CD8-positive, alpha-beta memory T cell (primary cell): ENCODE results near the gene MLH1. TPM values are rescaled to one million over a fixed set of nuclear protein-coding genes. Genes with fewer than 3 reads are reported as not detected.
"Not testable (repeated sequence)": the region's sequence is repeated elsewhere in the genome, so short reads cannot be mapped to it uniquely, and the experiment has no call there.

Source experiments
- CTCF ChIA-PET: fragments of 350-600 bp; sonication (Branson Sonifier 250); formaldehyde crosslinking; loops from one replicate; lab custom pipeline; 2021; ENCODE audit warnings: antibody characterized with exemption; lab: Charles Lee
- POLR2A ChIA-PET: fragments of 350-600 bp; sonication (Branson Sonifier 250); formaldehyde crosslinking; loops from one replicate; lab custom pipeline; 2021; ENCODE audit warnings: antibody characterized with exemption; lab: Charles Lee
- DNase-seq, 5 donors: peaks; one replicate each; pipeline versions ENCODE4 v3.0.0 to v3.0.0-alpha.2; 2020 to 2022; ENCODE audit warnings: mixed read lengths in 1 of 5
- H3K27ac ChIP-seq: one replicate; pipeline ENCODE4 v1.7.0; 2013; ENCODE audit warnings: low read depth, mild to moderate bottlenecking, low read length, moderate library complexity
- H3K27me3 ChIP-seq: 2 replicates; pipeline ENCODE4 v1.7.0; 2013; ENCODE audit warnings: low read length, mild to moderate bottlenecking; ENCODE audit not compliant: insufficient read depth, poor library complexity, severe bottlenecking
- H3K36me3 ChIP-seq: 2 replicates; pipeline ENCODE4 v1.7.0; 2013; ENCODE audit warnings: mild to moderate bottlenecking, low read length, moderate library complexity; ENCODE audit not compliant: insufficient read depth
- H3K4me1 ChIP-seq: 2 replicates; pipeline ENCODE4 v1.7.0; 2013; ENCODE audit warnings: mild to moderate bottlenecking, low read length, moderate library complexity; ENCODE audit not compliant: insufficient read depth
- H3K4me3 ChIP-seq: 2 replicates; pipeline ENCODE4 v1.7.0; 2013; ENCODE audit warnings: mild to moderate bottlenecking, low read length
- H3K9me3 ChIP-seq: 2 replicates; pipeline ENCODE4 v1.7.0; 2013; ENCODE audit warnings: mild to moderate bottlenecking, low read length
- H3K27ac Mint-ChIP-seq, 8 donors: one replicate each; pipeline ENCODE4 v1.8.0; 2020 to 2021; ENCODE audit warnings: mixed read lengths in 8 of 8, mild to moderate bottlenecking in 6 of 8, inconsistent platforms in 3 of 8, moderate library complexity in 3 of 8
- H3K27me3 Mint-ChIP-seq, 2 donors: one replicate each; pipeline ENCODE4 v1.8.0; 2020 to 2021; ENCODE audit warnings: mixed read lengths in 2 of 2, mild to moderate bottlenecking in 1 of 2, moderate library complexity in 1 of 2
- H3K36me3 Mint-ChIP-seq, 3 donors: one replicate each; pipeline ENCODE4 v1.8.0; 2020 to 2021; ENCODE audit warnings: mixed read lengths in 3 of 3, inconsistent platforms in 1 of 3, mild to moderate bottlenecking in 1 of 3
- H3K4me1 Mint-ChIP-seq, 3 donors: one replicate each; pipeline ENCODE4 v1.8.0; 2020 to 2021; ENCODE audit warnings: mixed read lengths in 3 of 3, inconsistent platforms in 1 of 3, mild to moderate bottlenecking in 1 of 3
- H3K4me3 Mint-ChIP-seq, 7 donors: one replicate each; pipeline ENCODE4 v1.8.0; 2020 to 2021; ENCODE audit warnings: mixed read lengths in 7 of 7, mild to moderate bottlenecking in 6 of 7, moderate library complexity in 4 of 7, inconsistent platforms in 2 of 7
- H3K9me3 Mint-ChIP-seq, 5 donors: one replicate each; pipeline ENCODE4 v1.8.0; 2020 to 2022; ENCODE audit warnings: mixed read lengths in 5 of 5, mild to moderate bottlenecking in 3 of 5, moderate library complexity in 2 of 5, inconsistent platforms in 1 of 5
- polyA plus RNA-seq: library from polyadenylated mRNA; unstranded; fragments of 300-500 nt; fragmentation: Illumina TruSeq; gene quantifications from one replicate; pipeline ENCODE4 v1.2.3, GENCODE V29; 2021
- total RNA-seq, 2 experiments: library from RNA; stranded (reverse); gene quantifications; one replicate each; pipeline ENCODE4 v1.2.3, GENCODE V29; 2021

MLH1 gene
- total RNA-seq, result 10 to 100 TPM; 66.4 to 73.2 TPM
- 19.5 TPM for polyA plus RNA-seq

GRCh38 chr3:36993326-36994283, at the start of gene MLH1:
TSS of gene MLH1 (plus strand) at chr3:36993518. CDS start at chr3:36993548, 30 bp downstream.
- H3K9me3 Mint-ChIP-seq, result no peaks in the 10 kb centered on the region
- Histone ChIP-seq H3K4me3 (peak within 1 kb of the TSS; percentile 93), H3K36me3 (peaks cover 16% of the 10 kb centered on the region), H3K9me3 (no peaks in the 10 kb centered on the region), H3K4me1 (peaks cover 48% of the 10 kb centered on the region), H3K27me3 (no peaks in the 10 kb centered on the region), H3K27ac (peak within 1 kb of the TSS; percentile 100)
- H3K4me3 Mint-ChIP-seq, result no peak within 1 kb of the TSS
- peaks cover 18 to 36% (median 21%) of the 10 kb centered on the region in 3 donors for H3K36me3 Mint-ChIP-seq
- CTCF ChIA-PET, result interaction anchor here (0.7 to 2.2 kb wide), 5 partner anchors 35 to 220 kb away, joined by 3 to 12 read pairs (median 4); no protein-coding TSS in a partner anchor
- H3K27me3 Mint-ChIP-seq, result no peaks in the 10 kb centered on the region
- peak; percentile 91 to 99 (median 94) for DNase-seq
- no peak within 1 kb of the TSS for H3K27ac Mint-ChIP-seq
- POLR2A ChIA-PET, result interaction anchor here (0.5 to 2.8 kb wide), 14 partner anchors 12 to 346 kb away, joined by 3 to 25 read pairs (median 4); partner anchors contain the start of gene TRANK1
- peaks cover 19 to 40% (median 22%) of the 10 kb centered on the region in 3 donors for H3K4me1 Mint-ChIP-seq

- POLR2A ChIA-PET, result interaction anchor here (0.8 to 2.3 kb wide), 6 partner anchors 15 to 49 kb away, joined by 3 to 25 read pairs (median 6); partner anchors contain the start of genes EPM2AIP1 and MLH1
- Mint-ChIP-seq H3K9me3 (peaks cover 3 to 12% (median 10%) of the 10 kb centered on the region in 5 donors), H3K27me3 (no peaks in the 10 kb centered on the region), H3K4me3 (peak overlapping the region; percentile 85 to 91 (median 86)), H3K4me1 (peaks cover 14 to 44% (median 26%) of the 10 kb centered on the region in 3 donors), H3K36me3 (peaks cover 3 to 17% (median 4%) of the 10 kb centered on the region in 3 donors), H3K27ac (peak overlapping the region in 7 of 8 donors; percentile 50 to 89 (median 68))
- no peak for DNase-seq
- Histone ChIP-seq H3K27me3 (no peaks in the 10 kb centered on the region), H3K4me3 (peak overlapping the region; percentile 64), H3K27ac (peak overlapping the region; percentile 65), H3K4me1 (peaks cover 14% of the 10 kb centered on the region), H3K9me3 (no peaks in the 10 kb centered on the region), H3K36me3 (no peaks in the 10 kb centered on the region)
- CTCF ChIA-PET, result interaction anchor here (1.1 to 3.1 kb wide), 4 partner anchors 11 to 50 kb away, joined by 3 to 20 read pairs (median 4); partner anchors contain the start of gene MLH1
Observed at GRCh38 chr3:36943601-36944000, 49.7 kb upstream of the MLH1 start.

GRCh38 chr3:36944012-36944640, 49.2 kb upstream of the MLH1 start:
- CTCF ChIA-PET, result interaction anchor here (0.5 to 3.1 kb wide), 10 partner anchors 10 to 257 kb away, joined by 3 to 20 read pairs (median 3); no protein-coding TSS in a partner anchor
- peak overlapping the region; percentile 64 for H3K4me3 ChIP-seq

GRCh38 chr3:36944641-36945270, 48.6 kb upstream of the MLH1 start, which contains the start of gene TRANK1:
TSS of gene TRANK1 (minus strand) at chr3:36945054. CDS start at chr3:36944809, 245 bp downstream.
- Mint-ChIP-seq H3K36me3 (peaks cover 3 to 24% (median 7%) of the 10 kb centered on the region in 3 donors), H3K27me3 (peaks cover 0 to 1% of the 10 kb centered on the region in 2 donors), H3K9me3 (peaks cover 5 to 16% (median 15%) of the 10 kb centered on the region in 5 donors), H3K27ac (peak within 1 kb of the TSS; percentile 68 to 97 (median 88)), H3K4me1 (peaks cover 14 to 39% (median 24%) of the 10 kb centered on the region in 3 donors), H3K4me3 (peak within 1 kb of the TSS; percentile 86 to 91 (median 87))
- DNase-seq, result peak; percentile 72 to 90 (median 83)
- H3K36me3 ChIP-seq, result no peaks in the 10 kb centered on the region
- H3K9me3 ChIP-seq, result no peaks in the 10 kb centered on the region
- H3K27ac ChIP-seq, result peak within 1 kb of the TSS; percentile 65
- peaks cover 14% of the 10 kb centered on the region for H3K4me1 ChIP-seq
- no peaks in the 10 kb centered on the region for H3K27me3 ChIP-seq
- peak within 1 kb of the TSS; percentile 64 for H3K4me3 ChIP-seq
- ChIA-PET CTCF (interaction anchor here (0.8 to 3.1 kb wide), 10 partner anchors 10 to 214 kb away, joined by 3 to 20 read pairs (median 3); no protein-coding TSS in a partner anchor), POLR2A (interaction anchor here (0.6 to 2.3 kb wide), 7 partner anchors 9 to 68 kb away, joined by 3 to 25 read pairs (median 4); partner anchors contain the start of genes EPM2AIP1 and MLH1)

More at GRCh38 chr3:36944012-36944640, 49.2 kb upstream of the MLH1 start:
- no peaks in the 10 kb centered on the region for H3K27me3 ChIP-seq
- H3K36me3 ChIP-seq, result no peaks in the 10 kb centered on the region
- peaks cover 14% of the 10 kb centered on the region for H3K4me1 ChIP-seq
- H3K9me3 ChIP-seq, result no peaks in the 10 kb centered on the region
- H3K27ac ChIP-seq, result peak overlapping the region; percentile 65
- Mint-ChIP-seq H3K27me3 (peaks cover 0 to 1% of the 10 kb centered on the region in 2 donors), H3K36me3 (peaks cover 3 to 22% (median 6%) of the 10 kb centered on the region in 3 donors), H3K9me3 (peaks cover 5 to 15% (median 13%) of the 10 kb centered on the region in 5 donors), H3K4me3 (peak overlapping the region; percentile 85 to 91 (median 86)), H3K4me1 (peaks cover 14 to 43% (median 26%) of the 10 kb centered on the region in 3 donors), H3K27ac (peak overlapping the region; percentile 22 to 89 (median 68))
- DNase-seq, result peak; percentile 7 to 56 (median 44)
- POLR2A ChIA-PET, result interaction anchor here (0.6 to 2.3 kb wide), 10 partner anchors 8 to 67 kb away, joined by 3 to 25 read pairs (median 4); partner anchors contain the start of genes EPM2AIP1 and MLH1

GRCh38 chr3:36945333-36945980, 47.9 kb upstream of the MLH1 start:
- Mint-ChIP-seq H3K4me1 (peaks cover 13 to 37% (median 24%) of the 10 kb centered on the region in 3 donors), H3K9me3 (peaks cover 5 to 16% (median 15%) of the 10 kb centered on the region in 5 donors), H3K27me3 (peaks cover 0 to 1% of the 10 kb centered on the region in 2 donors), H3K36me3 (peaks cover 3 to 24% (median 7%) of the 10 kb centered on the region in 3 donors), H3K27ac (peak overlapping the region; percentile 64 to 97 (median 88)), H3K4me3 (peak overlapping the region; percentile 86 to 91 (median 87))
- Histone ChIP-seq H3K4me3 (peak overlapping the region; percentile 64), H3K4me1 (peaks cover 14% of the 10 kb centered on the region), H3K36me3 (no peaks in the 10 kb centered on the region), H3K9me3 (no peaks in the 10 kb centered on the region), H3K27me3 (no peaks in the 10 kb centered on the region), H3K27ac (peak overlapping the region; percentile 65)
- ChIA-PET CTCF (interaction anchor here (1.0 to 3.1 kb wide), 7 partner anchors 9 to 69 kb away, joined by 3 to 20 read pairs (median 4); no protein-coding TSS in a partner anchor), POLR2A (interaction anchor here (1.3 to 2.3 kb wide), 4 partner anchors 13 to 47 kb away, joined by 3 to 25 read pairs (median 10); partner anchors contain the start of genes EPM2AIP1 and MLH1)
- peak in 2 of 5 donors; percentile 7 to 50 for DNase-seq

- H3K4me3 ChIP-seq, POLR2A ChIA-PET, H3K36me3 ChIP-seq, H3K27me3 ChIP-seq, DNase-seq, H3K27ac ChIP-seq, H3K27me3 Mint-ChIP-seq, H3K9me3 ChIP-seq: not testable (repeated sequence)
- Mint-ChIP-seq H3K9me3 (peaks cover 5 to 16% (median 15%) of the 10 kb centered on the region in 5 donors), H3K4me3 (peak overlapping the region in 1 of 7 donors; percentile 70), H3K36me3 (peaks cover 3 to 24% (median 7%) of the 10 kb centered on the region in 3 donors), H3K4me1 (peaks cover 9 to 16% (median 12%) of the 10 kb centered on the region in 3 donors), H3K27ac (peak overlapping the region in 2 of 8 donors; percentile 36 to 88)
- CTCF ChIA-PET, result interaction anchor here (1.2 to 1.8 kb wide), 2 partner anchors 11 to 78 kb away, joined by 3 to 12 read pairs; no protein-coding TSS in a partner anchor
- H3K4me1 ChIP-seq, result peaks cover 14% of the 10 kb centered on the region
Observed at GRCh38 chr3:36947814-36948213, 45.5 kb upstream of the MLH1 start.
